ENCODE measurements around the gene ZC3HAV1L.

Gene ZC3HAV1L

DNA sequence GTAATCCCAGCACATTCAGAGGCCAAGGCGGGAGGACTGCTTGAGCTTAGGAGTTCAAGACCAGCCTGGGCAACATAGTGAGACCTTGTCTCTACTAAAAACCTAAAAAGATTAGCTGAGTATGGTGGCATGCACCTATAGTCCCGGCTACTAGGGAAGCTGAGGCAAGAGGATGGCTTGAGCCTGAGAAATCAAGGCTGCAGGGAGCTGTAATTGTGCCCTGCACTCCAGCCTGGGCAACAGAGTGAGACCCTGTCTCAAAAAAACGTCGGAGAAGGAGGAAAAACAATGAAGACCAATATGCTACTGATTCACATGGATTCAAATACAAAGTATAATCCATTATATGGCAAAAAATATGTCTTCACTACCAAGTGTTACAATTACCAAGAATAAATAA, 13.6 kb downstream of the ZC3HAV1L start:
- Histone ChIP-seq H2BK5ac (ENCODE audit: low read length) (no peak overlapping the region), H2BK12ac (ENCODE audit: low read length) (no peak overlapping the region), H3K27me3 (ENCODE audit: control insufficient read depth in 3 of 3, insufficient read depth in 3 of 3, low read depth in 1 of 3, low read length in 3 of 3) (no peaks in the 10 kb centered on the region), H3K18ac (ENCODE audit: low read length) (no peak overlapping the region), H2AFZ (ENCODE audit: low read length) (no peak overlapping the region), H3K4me2 (ENCODE audit: insufficient read depth, low read length, poor library complexity, severe bottlenecking) (no peak overlapping the region), H3K4me3 (ENCODE audit: low read length in 2 of 2) (no peak overlapping the region), H3K9ac (ENCODE audit: low read depth, low read length, poor library complexity) (no peak overlapping the region), H3K9me3 (replicated peaks in 1 of 2; ENCODE audit: control insufficient read depth in 2 of 2, insufficient read depth in 1 of 2, low read depth in 1 of 2, low read length in 2 of 2) (no peaks in the 10 kb centered on the region), H3K27ac (replicated peaks; ENCODE audit: low read length) (no peak overlapping the region), H2AK5ac (ENCODE audit: low read depth, low read length) (no peak overlapping the region), H3K14ac (ENCODE audit: low read length) (no peak overlapping the region), H2BK15ac (ENCODE audit: low read length) (no peak overlapping the region), H2BK120ac (ENCODE audit: low read depth, low read length) (no peak overlapping the region), H4K91ac (ENCODE audit: low read depth, low read length, poor library complexity) (no peak overlapping the region), H3K36me3 (replicated peaks in 1 of 2; ENCODE audit: control insufficient read depth in 2 of 2, insufficient read depth in 2 of 2, low read length in 2 of 2) (peaks cover 0 to 9% of the 10 kb centered on the region in 2 donors), H3K79me1 (ENCODE audit: low read depth, low read length) (no peaks in the 10 kb centered on the region), H3K4me1 (ENCODE audit: control insufficient read depth in 2 of 2, insufficient read depth in 1 of 2, low read depth in 1 of 2, low read length in 2 of 2) (peaks cover 0 to 7% of the 10 kb centered on the region in 2 donors), H3K4ac (ENCODE audit: low read length) (no peak overlapping the region), H4K8ac (ENCODE audit: low read depth, low read length) (no peak overlapping the region), H3K23ac (ENCODE audit: low read depth, low read length, poor library complexity) (no peak overlapping the region)
- no CpG with 5 or more reads among the region's 4 CpGs for WGBS, 2 donors (ENCODE audit: extremely low coverage in 2 of 2, insufficient read length in 2 of 2, insufficient replicate concordance in 1 of 2)
- no peak for DNase-seq (ENCODE audit: low spot score)

DNA sequence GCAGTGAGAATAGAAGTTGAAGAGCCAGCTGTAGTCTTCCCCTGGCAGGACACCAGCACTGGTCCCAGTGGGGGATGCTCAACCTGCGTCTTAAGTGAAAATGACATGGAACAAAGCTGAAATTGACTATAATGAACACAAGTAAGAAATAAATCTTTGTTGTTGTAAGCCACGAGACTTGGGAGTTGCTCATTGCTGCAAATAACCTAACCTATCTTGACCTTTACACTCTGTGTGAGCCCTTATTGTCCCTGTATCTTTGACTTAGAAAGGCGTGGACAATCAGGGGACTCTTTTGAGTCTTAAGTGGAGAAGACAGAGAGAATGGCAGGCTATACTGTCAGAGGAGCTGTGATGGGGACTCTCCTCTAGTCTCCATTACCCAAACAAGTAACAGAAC, 16.9 kb downstream of the ZC3HAV1L start:
- DNase-seq (ENCODE audit: low spot score) = no peak
- WGBS, 2 donors (ENCODE audit: extremely low coverage in 2 of 2, insufficient read length in 2 of 2, insufficient replicate concordance in 1 of 2) = no CpG with 5 or more reads among the region's 3 CpGs
- Histone ChIP-seq H4K8ac (ENCODE audit: low read depth, low read length) (no peak overlapping the region), H3K23ac (ENCODE audit: low read depth, low read length, poor library complexity) (no peak overlapping the region), H2AK5ac (ENCODE audit: low read depth, low read length) (no peak overlapping the region), H3K4ac (ENCODE audit: low read length) (no peak overlapping the region), H2BK12ac (ENCODE audit: low read length) (no peak overlapping the region), H4K91ac (ENCODE audit: low read depth, low read length, poor library complexity) (no peak overlapping the region), H3K4me1 (ENCODE audit: control insufficient read depth in 2 of 2, insufficient read depth in 1 of 2, low read depth in 1 of 2, low read length in 2 of 2) (peaks cover 0 to 7% of the 10 kb centered on the region in 2 donors), H2BK5ac (ENCODE audit: low read length) (no peak overlapping the region), H3K27me3 (ENCODE audit: control insufficient read depth in 3 of 3, insufficient read depth in 3 of 3, low read depth in 1 of 3, low read length in 3 of 3) (peaks cover 0 to 6% (median 0%) of the 10 kb centered on the region in 3 experiments), H3K4me3 (ENCODE audit: low read length in 2 of 2) (no peak overlapping the region), H3K4me2 (ENCODE audit: insufficient read depth, low read length, poor library complexity, severe bottlenecking) (no peak overlapping the region), H2BK120ac (ENCODE audit: low read depth, low read length) (no peak overlapping the region), H3K79me1 (ENCODE audit: low read depth, low read length) (no peaks in the 10 kb centered on the region), H3K36me3 (replicated peaks in 1 of 2; ENCODE audit: control insufficient read depth in 2 of 2, insufficient read depth in 2 of 2, low read length in 2 of 2) (peaks cover 0 to 3% of the 10 kb centered on the region in 2 donors), H3K18ac (ENCODE audit: low read length) (no peak overlapping the region), H3K27ac (replicated peaks; ENCODE audit: low read length) (no peak overlapping the region), H3K14ac (ENCODE audit: low read length) (no peak overlapping the region), H3K9me3 (replicated peaks in 1 of 2; ENCODE audit: control insufficient read depth in 2 of 2, insufficient read depth in 1 of 2, low read depth in 1 of 2, low read length in 2 of 2) (no peaks in the 10 kb centered on the region), H2AFZ (ENCODE audit: low read length) (no peak overlapping the region), H2BK15ac (ENCODE audit: low read length) (no peak overlapping the region), H3K9ac (ENCODE audit: low read depth, low read length, poor library complexity) (no peak overlapping the region)

DNA sequence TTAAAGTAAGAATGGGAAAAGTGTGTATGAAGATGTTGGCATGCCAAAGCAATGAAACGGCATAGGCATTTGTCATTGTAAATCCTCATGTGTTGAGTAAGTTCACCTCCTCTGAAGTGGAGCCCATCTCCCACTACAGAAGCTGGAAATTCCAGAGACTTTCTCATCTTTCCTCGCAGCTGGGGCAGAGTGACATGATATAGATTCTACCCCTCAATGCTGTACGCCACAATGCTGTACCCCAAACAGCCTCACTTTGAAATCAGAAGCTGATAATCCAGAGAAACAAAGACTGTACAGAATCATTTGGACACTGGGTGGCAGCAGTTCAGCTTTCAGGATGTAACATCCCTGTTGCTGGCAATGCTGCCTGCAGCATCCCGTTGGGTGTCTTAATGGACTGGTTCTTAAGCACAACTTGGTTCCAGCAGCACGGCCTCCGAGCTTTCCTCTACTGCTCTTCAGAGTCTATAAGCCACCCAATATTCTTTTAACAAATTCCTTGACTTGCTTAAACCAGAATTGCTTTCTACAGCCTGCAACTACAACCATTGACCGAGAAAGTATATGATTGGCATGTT, 18.8 kb downstream of the ZC3HAV1L start:
- WGBS, 2 donors (ENCODE audit: extremely low coverage in 2 of 2, insufficient read length in 2 of 2, insufficient replicate concordance in 1 of 2) = no CpG with 5 or more reads among the region's 7 CpGs
- no peaks in the 10 kb centered on the region for H3K36me3 ChIP-seq (replicated peaks in 1 of 2; ENCODE audit: control insufficient read depth in 2 of 2, insufficient read depth in 2 of 2, low read length in 2 of 2)

DNA sequence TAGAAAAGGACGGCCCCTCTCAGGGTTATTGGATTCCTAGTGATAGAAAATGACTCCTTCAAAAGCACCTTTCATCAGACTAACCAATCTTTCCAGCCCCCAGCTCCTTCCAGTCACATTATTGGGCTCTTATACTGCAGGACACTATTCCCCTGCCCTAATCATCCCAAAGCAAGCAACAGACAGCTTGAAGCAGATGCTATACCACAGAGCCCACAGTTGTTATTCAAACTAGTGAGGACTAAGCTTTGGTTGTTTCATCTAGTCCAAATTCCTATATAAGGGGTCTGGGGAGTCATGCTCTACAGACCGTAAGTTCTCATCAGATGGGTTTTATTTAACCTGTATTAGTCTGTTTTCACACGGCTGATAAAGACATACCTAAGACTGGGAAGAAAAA, 24.5 kb downstream of the ZC3HAV1L start:
- H3K79me1 ChIP-seq (ENCODE audit: low read depth, low read length) = no peaks in the 10 kb centered on the region
- no peak overlapping the region for H3K18ac ChIP-seq (ENCODE audit: low read length)
- no peak overlapping the region for H2BK12ac ChIP-seq (ENCODE audit: low read length)
- H2BK120ac ChIP-seq (ENCODE audit: low read depth, low read length) = no peak overlapping the region
- H3K9me3 ChIP-seq (replicated peaks in 1 of 2; ENCODE audit: control insufficient read depth in 2 of 2, insufficient read depth in 1 of 2, low read depth in 1 of 2, low read length in 2 of 2) = peaks cover 0 to 2% of the 10 kb centered on the region in 2 donors
- no peak overlapping the region for H2AFZ ChIP-seq (ENCODE audit: low read length)
- no peak overlapping the region for H3K4me3 ChIP-seq (ENCODE audit: low read length in 2 of 2)
- no peak overlapping the region for H3K9ac ChIP-seq (ENCODE audit: low read depth, low read length, poor library complexity)
- H3K4ac ChIP-seq (ENCODE audit: low read length) = no peak overlapping the region
- peaks cover 0 to 6% (median 0%) of the 10 kb centered on the region in 3 experiments for H3K27me3 ChIP-seq (ENCODE audit: control insufficient read depth in 3 of 3, insufficient read depth in 3 of 3, low read depth in 1 of 3, low read length in 3 of 3)
- no peak overlapping the region for H3K23ac ChIP-seq (ENCODE audit: low read depth, low read length, poor library complexity)
- no peak overlapping the region for H3K27ac ChIP-seq (replicated peaks; ENCODE audit: low read length)
- WGBS, 2 donors (ENCODE audit: extremely low coverage in 2 of 2, insufficient read length in 2 of 2, insufficient replicate concordance in 1 of 2) = no CpG with 5 or more reads among the region's 3 CpGs
- no peaks in the 10 kb centered on the region for H3K4me1 ChIP-seq (ENCODE audit: control insufficient read depth in 2 of 2, insufficient read depth in 1 of 2, low read depth in 1 of 2, low read length in 2 of 2)
- H3K36me3 ChIP-seq (replicated peaks in 1 of 2; ENCODE audit: control insufficient read depth in 2 of 2, insufficient read depth in 2 of 2, low read length in 2 of 2) = no peaks in the 10 kb centered on the region
- H2AK5ac ChIP-seq (ENCODE audit: low read depth, low read length) = no peak overlapping the region
- no peak overlapping the region for H3K14ac ChIP-seq (ENCODE audit: low read length)
- no peak overlapping the region for H2BK15ac ChIP-seq (ENCODE audit: low read length)
- no peak overlapping the region for H2BK5ac ChIP-seq (ENCODE audit: low read length)
- no peak for DNase-seq (ENCODE audit: low spot score)
- no peak overlapping the region for H4K8ac ChIP-seq (ENCODE audit: low read depth, low read length)
- no peak overlapping the region for H4K91ac ChIP-seq (ENCODE audit: low read depth, low read length, poor library complexity)
- H3K4me2 ChIP-seq (ENCODE audit: insufficient read depth, low read length, poor library complexity, severe bottlenecking) = no peak overlapping the region

More for the DNA sequence above, 18.8 kb downstream of the ZC3HAV1L start:
- Histone ChIP-seq H2BK12ac (ENCODE audit: low read length) (no peak overlapping the region), H4K8ac (ENCODE audit: low read depth, low read length) (no peak overlapping the region), H3K4me1 (ENCODE audit: control insufficient read depth in 2 of 2, insufficient read depth in 1 of 2, low read depth in 1 of 2, low read length in 2 of 2) (peaks cover 0 to 7% of the 10 kb centered on the region in 2 donors), H3K4ac (ENCODE audit: low read length) (no peak overlapping the region), H3K14ac (ENCODE audit: low read length) (no peak overlapping the region), H3K4me3 (ENCODE audit: low read length in 2 of 2) (no peak overlapping the region), H2AFZ (ENCODE audit: low read length) (peak overlapping the region; percentile 78), H3K9ac (ENCODE audit: low read depth, low read length, poor library complexity) (no peak overlapping the region), H4K91ac (ENCODE audit: low read depth, low read length, poor library complexity) (no peak overlapping the region), H2BK15ac (ENCODE audit: low read length) (no peak overlapping the region), H2BK120ac (ENCODE audit: low read depth, low read length) (no peak overlapping the region), H3K27me3 (ENCODE audit: control insufficient read depth in 3 of 3, insufficient read depth in 3 of 3, low read depth in 1 of 3, low read length in 3 of 3) (peaks cover 0 to 6% (median 0%) of the 10 kb centered on the region in 3 experiments), H3K27ac (replicated peaks; ENCODE audit: low read length) (no peak overlapping the region), H3K18ac (ENCODE audit: low read length) (no peak overlapping the region), H2BK5ac (ENCODE audit: low read length) (no peak overlapping the region), H3K23ac (ENCODE audit: low read depth, low read length, poor library complexity) (no peak overlapping the region), H3K9me3 (replicated peaks in 1 of 2; ENCODE audit: control insufficient read depth in 2 of 2, insufficient read depth in 1 of 2, low read depth in 1 of 2, low read length in 2 of 2) (no peaks in the 10 kb centered on the region), H3K79me1 (ENCODE audit: low read depth, low read length) (no peaks in the 10 kb centered on the region), H2AK5ac (ENCODE audit: low read depth, low read length) (no peak overlapping the region), H3K4me2 (ENCODE audit: insufficient read depth, low read length, poor library complexity, severe bottlenecking) (no peak overlapping the region)
- DNase-seq (ENCODE audit: low spot score) = peak; percentile 23
